ENCODE results near the gene CUBN. TPM values are rescaled to one million over a fixed set of nuclear protein-coding genes. Genes with fewer than 3 reads are reported as not detected.
A peak's percentile ranks its signal among the peaks of the same experiment; 100 is the strongest.
"Not testable (repeated sequence)": the region's sequence is repeated elsewhere in the genome, so short reads cannot be mapped to it uniquely, and the experiment has no call there.

CUBN gene
- total RNA-seq, 1 donor: 1.1 TPM

DNA sequence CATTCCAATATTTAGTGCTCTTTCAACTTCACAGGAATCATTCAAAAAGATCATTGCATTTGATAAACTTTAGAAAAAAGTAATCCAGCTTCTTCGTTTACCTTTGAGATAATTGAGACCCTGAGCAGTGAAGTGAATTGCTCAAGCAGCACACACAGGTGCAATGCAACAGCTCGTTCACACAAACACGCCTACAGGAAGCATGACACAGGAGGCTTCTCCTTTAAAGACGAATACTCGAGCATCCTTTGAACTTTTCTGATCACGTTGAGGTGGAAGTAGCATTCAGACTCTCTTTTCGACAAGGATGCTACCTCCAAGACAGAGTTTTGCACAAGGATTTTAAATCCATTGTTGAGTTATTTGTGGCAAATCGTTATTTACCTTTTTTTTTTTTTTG, 294.4 kb downstream of the CUBN start:
- Histone ChIP-seq H3K27me3 (ENCODE audit: insufficient read depth, low read length) (no peaks in the 10 kb centered on the region), H3K4me2 (ENCODE audit: insufficient read depth, low read length) (no peak overlapping the region), H3K27ac (ENCODE audit: low read depth, low read length) (no peak overlapping the region), H3K4me3 (ENCODE audit: insufficient read depth, low read length) (no peak overlapping the region), H3K9me3 (ENCODE audit: low read depth, low read length) (no peaks in the 10 kb centered on the region), H3K36me3 (ENCODE audit: insufficient read depth, low read length) (no peaks in the 10 kb centered on the region), H3K4me1 (ENCODE audit: insufficient read depth, low read length) (peaks cover 18% of the 10 kb centered on the region), H2AFZ (ENCODE audit: low read length) (no peak overlapping the region), H3K79me2 (ENCODE audit: insufficient read depth, low read length) (no peaks in the 10 kb centered on the region), H4K20me1 (ENCODE audit: insufficient read depth, low read length) (no peaks in the 10 kb centered on the region)
- no peak for DNase-seq (ENCODE audit: insufficient read length, low spot score, missing footprints)
- TF ChIP-seq, protein P1, sequence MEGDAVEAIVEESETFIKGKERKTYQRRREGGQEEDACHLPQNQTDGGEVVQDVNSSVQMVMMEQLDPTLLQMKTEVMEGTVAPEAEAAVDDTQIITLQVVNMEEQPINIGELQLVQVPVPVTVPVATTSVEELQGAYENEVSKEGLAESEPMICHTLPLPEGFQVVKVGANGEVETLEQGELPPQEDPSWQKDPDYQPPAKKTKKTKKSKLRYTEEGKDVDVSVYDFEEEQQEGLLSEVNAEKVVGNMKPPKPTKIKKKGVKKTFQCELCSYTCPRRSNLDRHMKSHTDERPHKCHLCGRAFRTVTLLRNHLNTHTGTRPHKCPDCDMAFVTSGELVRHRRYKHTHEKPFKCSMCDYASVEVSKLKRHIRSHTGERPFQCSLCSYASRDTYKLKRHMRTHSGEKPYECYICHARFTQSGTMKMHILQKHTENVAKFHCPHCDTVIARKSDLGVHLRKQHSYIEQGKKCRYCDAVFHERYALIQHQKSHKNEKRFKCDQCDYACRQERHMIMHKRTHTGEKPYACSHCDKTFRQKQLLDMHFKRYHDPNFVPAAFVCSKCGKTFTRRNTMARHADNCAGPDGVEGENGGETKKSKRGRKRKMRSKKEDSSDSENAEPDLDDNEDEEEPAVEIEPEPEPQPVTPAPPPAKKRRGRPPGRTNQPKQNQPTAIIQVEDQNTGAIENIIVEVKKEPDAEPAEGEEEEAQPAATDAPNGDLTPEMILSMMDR (IDR thresholded peaks at IDR 0.05; ENCODE audit: extremely low read depth, low read depth, low read length): no peak

DNA sequence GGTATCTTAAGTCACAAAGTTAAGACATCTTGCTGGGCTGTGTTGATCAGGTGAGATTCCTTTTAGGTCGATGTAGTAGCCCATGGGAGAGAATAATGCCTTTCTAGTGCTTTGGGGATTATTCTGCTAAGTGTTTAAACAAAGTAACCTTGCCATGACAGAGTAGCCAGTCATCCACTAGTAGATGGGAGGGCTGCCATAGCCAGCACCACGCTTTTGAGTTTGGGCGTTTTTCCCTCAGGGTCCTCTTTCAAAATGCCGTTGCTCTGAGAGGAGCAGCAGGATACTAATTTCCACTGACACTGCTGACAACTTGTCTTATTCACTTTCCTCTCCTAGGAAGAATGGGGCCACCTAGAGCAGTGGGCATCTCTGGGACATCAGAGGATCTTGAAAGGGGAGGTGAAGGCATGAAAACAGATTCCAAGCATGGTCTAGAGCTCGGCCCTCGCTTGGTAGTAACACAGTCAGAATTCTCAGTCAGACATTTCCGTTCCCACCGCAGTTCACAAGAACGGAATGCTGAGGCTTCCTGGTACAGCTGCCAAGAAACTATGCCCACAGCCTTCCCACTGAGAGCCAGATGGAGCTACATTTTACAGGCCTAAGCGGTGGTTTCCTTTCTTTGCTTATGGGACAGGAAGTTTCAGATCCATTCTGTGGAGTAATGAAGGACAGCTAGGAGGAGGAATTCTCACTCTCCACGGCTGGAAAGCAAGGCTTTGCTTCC, 297.1 kb downstream of the CUBN start:
- Histone ChIP-seq H3K27ac (ENCODE audit: low read depth, low read length) (peak overlapping the region; percentile 95), H3K4me2 (ENCODE audit: insufficient read depth, low read length) (peak overlapping the region; percentile 83), H2AFZ (ENCODE audit: low read length) (peak overlapping the region; percentile 95), H3K79me2 (ENCODE audit: insufficient read depth, low read length) (no peaks in the 10 kb centered on the region), H3K9me3 (ENCODE audit: low read depth, low read length) (no peaks in the 10 kb centered on the region), H3K27me3 (ENCODE audit: insufficient read depth, low read length) (no peaks in the 10 kb centered on the region), H3K4me1 (ENCODE audit: insufficient read depth, low read length) (peaks cover 31% of the 10 kb centered on the region), H3K4me3 (ENCODE audit: insufficient read depth, low read length) (peak overlapping the region; percentile 51), H3K36me3 (ENCODE audit: insufficient read depth, low read length) (no peaks in the 10 kb centered on the region), H4K20me1 (ENCODE audit: insufficient read depth, low read length) (no peaks in the 10 kb centered on the region)
- TF ChIP-seq, protein P1 (IDR thresholded peaks at IDR 0.05; ENCODE audit: extremely low read depth, low read depth, low read length): no peak
- peak; percentile 92 for DNase-seq (ENCODE audit: insufficient read length, low spot score, missing footprints)

GRCh38 chr10:16828701-16829175, 300.9 kb downstream of the CUBN start:
- no peak for DNase-seq (ENCODE audit: insufficient read length, low spot score, missing footprints)
- Histone ChIP-seq H3K4me2 (ENCODE audit: insufficient read depth, low read length) (peak overlapping the region; percentile 72), H3K79me2 (ENCODE audit: insufficient read depth, low read length) (no peaks in the 10 kb centered on the region), H4K20me1 (ENCODE audit: insufficient read depth, low read length) (no peaks in the 10 kb centered on the region), H3K27ac (ENCODE audit: low read depth, low read length) (peak overlapping the region; percentile 74), H3K4me3 (ENCODE audit: insufficient read depth, low read length) (peak overlapping the region; percentile 44), H3K27me3 (ENCODE audit: insufficient read depth, low read length) (no peaks in the 10 kb centered on the region), H3K4me1 (ENCODE audit: insufficient read depth, low read length) (peaks cover 31% of the 10 kb centered on the region), H3K9me3 (ENCODE audit: low read depth, low read length) (no peaks in the 10 kb centered on the region), H3K36me3 (ENCODE audit: insufficient read depth, low read length) (no peaks in the 10 kb centered on the region), H2AFZ (ENCODE audit: low read length) (peak overlapping the region; percentile 11)
- TF ChIP-seq, protein P1 (IDR thresholded peaks at IDR 0.05; ENCODE audit: extremely low read depth, low read depth, low read length): no peak

DNA sequence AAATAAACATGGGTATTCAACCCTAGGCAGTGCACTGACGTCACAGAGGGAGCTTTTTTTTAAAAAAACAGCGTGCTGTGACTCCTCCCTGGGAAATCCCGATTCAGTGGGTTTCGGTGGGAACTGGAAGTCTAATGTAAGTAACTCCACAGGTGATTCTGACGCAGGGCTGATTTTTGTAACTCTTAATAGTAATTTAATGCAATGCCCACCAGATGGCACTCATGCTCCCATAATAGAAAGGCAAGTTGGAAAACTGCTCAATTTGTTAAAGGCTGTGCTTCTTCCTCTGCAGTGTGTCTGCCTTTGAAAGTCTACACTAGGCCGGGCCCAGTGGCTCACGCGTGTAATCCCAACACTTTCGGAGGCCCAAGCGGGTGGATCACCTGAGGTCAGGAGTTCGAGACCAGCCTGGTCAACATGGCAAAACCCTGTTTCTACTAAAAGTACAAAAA, 301.5 kb downstream of the CUBN start:
- Histone ChIP-seq H4K20me1 (ENCODE audit: insufficient read depth, low read length) (no peaks in the 10 kb centered on the region), H3K27me3 (ENCODE audit: insufficient read depth, low read length) (no peaks in the 10 kb centered on the region), H3K79me2 (ENCODE audit: insufficient read depth, low read length) (no peaks in the 10 kb centered on the region), H2AFZ (ENCODE audit: low read length) (no peak overlapping the region), H3K4me1 (ENCODE audit: insufficient read depth, low read length) (peaks cover 28% of the 10 kb centered on the region), H3K4me3 (ENCODE audit: insufficient read depth, low read length) (peak overlapping the region; percentile 44), H3K4me2 (ENCODE audit: insufficient read depth, low read length) (peak overlapping the region; percentile 72), H3K36me3 (ENCODE audit: insufficient read depth, low read length) (no peaks in the 10 kb centered on the region), H3K9me3 (ENCODE audit: low read depth, low read length) (no peaks in the 10 kb centered on the region), H3K27ac (ENCODE audit: low read depth, low read length) (peak overlapping the region; percentile 74)
- TF ChIP-seq, protein P1 (IDR thresholded peaks at IDR 0.05; ENCODE audit: extremely low read depth, low read depth, low read length): peak; percentile 58
- no peak for DNase-seq (ENCODE audit: insufficient read length, low spot score, missing footprints)

DNA sequence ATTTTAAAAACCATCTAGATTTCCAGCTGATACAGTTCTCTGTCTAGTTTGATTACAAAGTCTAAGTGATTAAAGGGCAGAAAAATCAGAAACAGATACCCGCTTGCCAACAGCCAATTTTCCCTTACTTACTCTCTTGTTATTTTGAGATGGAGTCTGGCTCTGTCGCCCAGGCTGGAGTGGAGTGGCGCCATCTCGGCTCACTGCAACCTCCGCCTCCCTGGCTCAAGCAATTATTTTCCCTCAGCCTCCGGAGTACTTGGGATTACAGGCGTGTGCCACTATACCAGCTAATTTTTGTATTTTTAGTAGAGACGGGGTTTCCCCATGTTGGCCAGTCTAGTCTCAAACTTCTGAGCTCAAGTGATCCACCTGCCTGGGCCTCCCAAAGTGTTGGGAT, 302.1 kb downstream of the CUBN start:
- not testable (repeated sequence) for H3K27ac ChIP-seq (ENCODE audit: low read depth, low read length); H3K79me2 ChIP-seq (ENCODE audit: insufficient read depth, low read length); H4K20me1 ChIP-seq (ENCODE audit: insufficient read depth, low read length); H3K9me3 ChIP-seq (ENCODE audit: low read depth, low read length); H3K27me3 ChIP-seq (ENCODE audit: insufficient read depth, low read length); H3K4me3 ChIP-seq (ENCODE audit: insufficient read depth, low read length); H3K36me3 ChIP-seq (ENCODE audit: insufficient read depth, low read length); DNase-seq (ENCODE audit: insufficient read length, low spot score, missing footprints)
- H2AFZ ChIP-seq (ENCODE audit: low read length): peak overlapping the region; percentile 35
- peaks cover 21% of the 10 kb centered on the region for H3K4me1 ChIP-seq (ENCODE audit: insufficient read depth, low read length)
- H3K4me2 ChIP-seq (ENCODE audit: insufficient read depth, low read length): peak overlapping the region; percentile 72
